Calu3 (cell line): ENCODE measurements around the gene ABCC2. TPM values are rescaled to one million over a fixed set of nuclear protein-coding genes. Genes with fewer than 3 reads are reported as not detected.

Source experiments
- BruUV-seq: library from RNA; stranded (reverse); fragments of 400-500 nt; replicated peaks from 2 replicates; lab custom pipeline; 2021; lab: Mats Ljungman, UMichigan
- CTCF ChIA-PET: fragments of 300-600 bp; sonication (Branson Sonifier 250); formaldehyde crosslinking; loops from one replicate; lab custom pipeline; 2022; ENCODE audit warnings: antibody characterized with exemption; lab: Charles Lee
- DNase-seq: peaks from one replicate; pipeline ENCODE4 v3.0.0; 2022
- H3K27ac Mint-ChIP-seq: one replicate; pipeline ENCODE4 v1.8.0; 2022; ENCODE audit warnings: mixed read lengths; ENCODE audit not compliant: unreplicated experiment
- H3K27me3 Mint-ChIP-seq: one replicate; pipeline ENCODE4 v1.8.0; 2022; ENCODE audit warnings: mixed read lengths; ENCODE audit not compliant: unreplicated experiment
- H3K36me3 Mint-ChIP-seq: one replicate; pipeline ENCODE4 v1.8.0; 2022; ENCODE audit warnings: mild to moderate bottlenecking, moderate library complexity, mixed read lengths; ENCODE audit not compliant: insufficient read depth, unreplicated experiment
- H3K4me1 Mint-ChIP-seq: one replicate; pipeline ENCODE4 v1.8.0; 2022; ENCODE audit warnings: mild to moderate bottlenecking, low read depth, mixed read lengths; ENCODE audit not compliant: unreplicated experiment
- H3K4me3 Mint-ChIP-seq: one replicate; pipeline ENCODE4 v1.8.0; 2022; ENCODE audit warnings: mild to moderate bottlenecking, low read depth, moderate library complexity, mixed read lengths; ENCODE audit not compliant: unreplicated experiment
- H3K9me3 Mint-ChIP-seq: one replicate; pipeline ENCODE4 v1.8.0; 2022; ENCODE audit warnings: low read depth, mixed read lengths; ENCODE audit not compliant: unreplicated experiment
- CTCF ChIP-seq: fragments of 200-600 bp; IDR thresholded peaks from one replicate; pipeline ENCODE4 v1.8.0; 2022; ENCODE audit warnings: antibody characterized with exemption; ENCODE audit not compliant: unreplicated experiment
- intact Hi-C: fragments of 100-400 bp; cut with micrococcal nuclease; formaldehyde crosslinking; loops from one replicate; pipeline ENCODE4 v1.10.0; 2022; ENCODE audit not compliant: unreplicated experiment
- total RNA-seq: library from RNA; stranded (reverse); gene quantifications from 2 replicates; pipeline ENCODE4 v1.2.3, GENCODE V29; 2022

The ABCC2 gene
- total RNA-seq, 1 experiment from 2014 or later, result 1.8 TPM

- intact Hi-C loops, result no loop called here
- BruUV-seq, result no TSS peak
- Mint-ChIP-seq H3K36me3 (no peaks in the 10 kb centered on the region), H3K9me3 (no peaks in the 10 kb centered on the region), H3K4me1 (no peaks in the 10 kb centered on the region), H3K27me3 (no peaks in the 10 kb centered on the region), H3K4me3 (no peak overlapping the region), H3K27ac (no peak overlapping the region)
- no peak for DNase-seq
- no peak for TF ChIP-seq CTCF
- CTCF ChIA-PET, result no interaction called here
Observed at GRCh38 chr10:99758211-99758891, 24.1 kb upstream of the ABCC2 start.

GRCh38 chr10:99760321-99760720 is 22.1 kb upstream of the ABCC2 start:
- H3K36me3 Mint-ChIP-seq, result no peaks in the 10 kb centered on the region
- no peaks in the 10 kb centered on the region for H3K27me3 Mint-ChIP-seq
- H3K4me1 Mint-ChIP-seq, result no peaks in the 10 kb centered on the region

GRCh38 chr10:99761365-99761764 is 21.1 kb upstream of the ABCC2 start:
- Mint-ChIP-seq H3K27ac (peak overlapping the region; percentile 6), H3K4me3 (no peak overlapping the region), H3K4me1 (no peaks in the 10 kb centered on the region), H3K27me3 (no peaks in the 10 kb centered on the region), H3K9me3 (no peaks in the 10 kb centered on the region), H3K36me3 (no peaks in the 10 kb centered on the region)
- CTCF ChIA-PET, result no interaction called here
- no peak for TF ChIP-seq CTCF
- intact Hi-C loops, result no loop called here
- no TSS peak for BruUV-seq
- DNase-seq, result no peak

More at GRCh38 chr10:99760321-99760720, 22.1 kb upstream of the ABCC2 start:
- no peak for TF ChIP-seq CTCF
- CTCF ChIA-PET, result no interaction called here
- no peak overlapping the region for H3K27ac Mint-ChIP-seq
- DNase-seq, result no peak
- no peaks in the 10 kb centered on the region for H3K9me3 Mint-ChIP-seq
- H3K4me3 Mint-ChIP-seq, result no peak overlapping the region
- no TSS peak for BruUV-seq
- intact Hi-C loops, result no loop called here

GRCh38 chr10:99765672-99766301 is 16.7 kb upstream of the ABCC2 start:
- intact Hi-C loops, result no loop called here
- Mint-ChIP-seq H3K27ac (no peak overlapping the region), H3K27me3 (no peaks in the 10 kb centered on the region), H3K4me3 (no peak overlapping the region), H3K4me1 (no peaks in the 10 kb centered on the region), H3K9me3 (no peaks in the 10 kb centered on the region), H3K36me3 (no peaks in the 10 kb centered on the region)
- no peak for TF ChIP-seq CTCF
- DNase-seq, result no peak
- no TSS peak for BruUV-seq
- CTCF ChIA-PET, result no interaction called here
